Measurements from ENCODE around the gene ALK.

DNA sequence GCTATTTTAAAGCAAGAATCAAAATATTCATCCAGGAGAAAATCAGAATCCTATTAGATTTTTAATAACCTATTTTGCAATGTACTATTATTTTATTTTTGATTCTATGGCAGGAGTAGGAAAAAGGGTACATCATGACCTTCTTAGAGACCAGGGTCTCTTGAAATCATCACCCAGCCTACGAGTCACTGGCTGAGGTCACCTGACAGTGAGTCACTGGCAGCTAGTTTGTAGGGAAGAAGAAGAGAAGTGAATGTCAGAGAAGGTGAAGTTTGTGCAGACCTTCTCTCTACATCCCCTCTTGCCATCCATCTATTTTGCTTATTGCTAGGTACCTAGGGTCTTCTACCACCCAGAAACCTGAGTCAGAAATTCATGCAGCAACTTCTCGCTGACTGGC lies 144.2 kb downstream of the ALK start:
- TF ChIP-seq, protein P1, sequence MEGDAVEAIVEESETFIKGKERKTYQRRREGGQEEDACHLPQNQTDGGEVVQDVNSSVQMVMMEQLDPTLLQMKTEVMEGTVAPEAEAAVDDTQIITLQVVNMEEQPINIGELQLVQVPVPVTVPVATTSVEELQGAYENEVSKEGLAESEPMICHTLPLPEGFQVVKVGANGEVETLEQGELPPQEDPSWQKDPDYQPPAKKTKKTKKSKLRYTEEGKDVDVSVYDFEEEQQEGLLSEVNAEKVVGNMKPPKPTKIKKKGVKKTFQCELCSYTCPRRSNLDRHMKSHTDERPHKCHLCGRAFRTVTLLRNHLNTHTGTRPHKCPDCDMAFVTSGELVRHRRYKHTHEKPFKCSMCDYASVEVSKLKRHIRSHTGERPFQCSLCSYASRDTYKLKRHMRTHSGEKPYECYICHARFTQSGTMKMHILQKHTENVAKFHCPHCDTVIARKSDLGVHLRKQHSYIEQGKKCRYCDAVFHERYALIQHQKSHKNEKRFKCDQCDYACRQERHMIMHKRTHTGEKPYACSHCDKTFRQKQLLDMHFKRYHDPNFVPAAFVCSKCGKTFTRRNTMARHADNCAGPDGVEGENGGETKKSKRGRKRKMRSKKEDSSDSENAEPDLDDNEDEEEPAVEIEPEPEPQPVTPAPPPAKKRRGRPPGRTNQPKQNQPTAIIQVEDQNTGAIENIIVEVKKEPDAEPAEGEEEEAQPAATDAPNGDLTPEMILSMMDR (IDR thresholded peaks at IDR 0.05; ENCODE audit: low read length), result no peak
- TF ChIP-seq EZH2 (optimal IDR thresholded peaks at IDR 0.05; ENCODE audit: low read depth, low read length), result no peak
